ENCODE data around the gene MAP4K2. TPM values are rescaled to one million over a fixed set of nuclear protein-coding genes. Genes with fewer than 3 reads are reported as not detected.

MAP4K2 gene
- total RNA-seq, 4 donors from 2014 or later: 3.3 to 34.7 (median 20.3) TPM

GRCh38 chr11:64745189-64745520 lies 57.9 kb downstream of the MAP4K2 start:
- TF ChIP-seq CTCF (IDR thresholded peaks at IDR 0.05): no peak
- TF ChIP-seq POLR2A (IDR thresholded peaks at IDR 0.05): no peak
- peak overlapping the region; percentile 59 to 78 (median 62) for H3K4me3 ChIP-seq
- no peaks in the 10 kb centered on the region for H3K36me3 ChIP-seq
- H3K27ac ChIP-seq: peak overlapping the region; percentile 83 to 98 (median 88)
- DNase-seq: peak; percentile 74 to 97 (median 96)
- H3K9me3 ChIP-seq: no peaks in the 10 kb centered on the region
- H3K4me1 ChIP-seq: peaks cover 0 to 44% (median 5%) of the 10 kb centered on the region in 4 donors
- peaks cover 0 to 4% of the 10 kb centered on the region in 2 donors for H3K27me3 ChIP-seq

- Histone ChIP-seq H3K36me3 (no peaks in the 10 kb centered on the region), H3K9me3 (no peaks in the 10 kb centered on the region), H3K27ac (peak overlapping the region; percentile 83 to 98 (median 88)), H3K4me1 (peaks cover 0 to 44% (median 5%) of the 10 kb centered on the region in 4 donors), H3K4me3 (peak overlapping the region; percentile 59 to 78 (median 62)), H3K27me3 (peaks cover 0 to 4% of the 10 kb centered on the region in 2 donors)
- TF ChIP-seq POLR2A (IDR thresholded peaks at IDR 0.05): no peak
- no peak for TF ChIP-seq CTCF (IDR thresholded peaks at IDR 0.05)
- DNase-seq: no peak
These were observed 58.3 kb downstream of the MAP4K2 start for GRCh38 chr11:64744544-64745188.

GRCh38 chr11:64743591-64744543 lies 59.1 kb downstream of the MAP4K2 start, which contains the start of gene RASGRP2:
RASGRP2 (minus strand) TSS chr11:64744142; CDS start chr11:64742866, 1,276 bp downstream.
- Histone ChIP-seq H3K4me1 (peaks cover 0 to 44% (median 5%) of the 10 kb centered on the region in 4 donors), H3K9me3 (no peaks in the 10 kb centered on the region), H3K4me3 (peak within 1 kb of the TSS; percentile 59 to 78 (median 62)), H3K36me3 (no peaks in the 10 kb centered on the region), H3K27ac (peak within 1 kb of the TSS; percentile 83 to 98 (median 88)), H3K27me3 (peaks cover 0 to 4% of the 10 kb centered on the region in 2 donors)
- peak; percentile 80 to 95 (median 94) for DNase-seq
- TF ChIP-seq POLR2A (IDR thresholded peaks at IDR 0.05): no peak
- TF ChIP-seq CTCF (IDR thresholded peaks at IDR 0.05): peak; percentile 53 to 95 (median 68)

- Histone ChIP-seq H3K27me3 (peaks cover 0 to 4% of the 10 kb centered on the region in 2 donors), H3K36me3 (no peaks in the 10 kb centered on the region), H3K27ac (peak overlapping the region; percentile 83 to 98 (median 88)), H3K4me1 (peaks cover 0 to 44% (median 5%) of the 10 kb centered on the region in 4 donors), H3K9me3 (no peaks in the 10 kb centered on the region), H3K4me3 (peak overlapping the region; percentile 59 to 78 (median 62))
- DNase-seq: peak; percentile 72 to 89 (median 86)
- TF ChIP-seq CTCF (IDR thresholded peaks at IDR 0.05) (peak; percentile 74 to 93 (median 80)), POLR2A (IDR thresholded peaks at IDR 0.05) (no peak)
These were observed 60.0 kb downstream of the MAP4K2 start for GRCh38 chr11:64742889-64743590.
